ENCODE results near the gene GMPPB. TPM values are rescaled to one million over a fixed set of nuclear protein-coding genes. Genes with fewer than 3 reads are reported as not detected.
A peak's percentile ranks its signal among the peaks of the same experiment; 100 is the strongest.

The GMPPB gene
- total and polyA plus RNA-seq, 9 of the 15 experiments (the other 6 are each of a cell fraction or from before 2014, with no cell fraction given), result 0.53 to 17.4 (median 8.1) TPM

DNA sequence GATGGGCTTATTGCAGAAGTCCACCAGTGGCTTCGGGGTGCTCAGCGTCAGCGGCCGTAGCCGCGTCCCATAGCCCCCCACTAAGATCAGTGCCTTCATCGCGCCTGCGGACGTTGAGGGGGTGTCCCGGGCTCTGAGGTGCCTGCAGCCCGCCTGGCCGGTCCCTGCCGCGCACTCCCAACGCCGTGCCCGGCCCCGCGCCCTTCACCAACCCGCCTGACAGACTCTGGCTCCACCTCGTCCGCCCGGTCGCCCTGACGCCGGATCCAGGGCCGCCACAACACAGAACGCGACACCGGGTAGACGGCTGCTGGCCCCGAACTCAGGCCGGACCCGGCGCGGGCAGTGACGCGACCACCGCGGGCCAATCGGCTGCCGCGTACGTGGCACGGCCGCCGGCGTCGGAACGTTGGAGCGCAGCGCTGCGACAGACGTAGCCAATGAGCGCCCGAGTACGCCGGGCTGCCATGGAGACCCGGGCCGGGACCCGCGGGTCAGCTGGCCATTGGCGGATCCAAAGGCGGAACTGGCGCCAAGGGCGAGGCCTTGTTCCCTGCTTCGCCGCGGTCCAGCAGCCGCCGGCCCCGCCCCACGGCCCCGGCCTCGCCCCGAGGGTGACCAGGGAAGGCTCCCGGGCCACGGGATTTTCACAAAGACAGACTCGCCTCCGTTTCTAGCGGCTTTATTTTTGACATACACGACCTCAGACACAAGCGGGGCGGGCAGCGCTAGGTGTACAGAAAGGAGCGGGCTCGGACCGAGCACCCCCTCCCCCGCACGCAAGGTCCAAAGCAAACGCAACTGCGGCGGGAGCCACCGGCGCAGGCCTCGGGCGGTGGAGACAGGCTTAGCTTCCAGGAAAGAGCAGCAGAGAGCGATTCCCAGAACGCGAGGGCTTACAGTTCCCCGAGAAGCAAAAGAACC, at the start of gene GMPPB (continued):
- TF ChIP-seq CLOCK (CRISPR knock-in tag; IDR thresholded peaks at IDR 0.05; ENCODE audit: borderline replicate concordance) (no peak), HDAC6 (IDR thresholded peaks at IDR 0.05; ENCODE audit: low read depth, low read length) (no peak), KAT8 (IDR thresholded peaks at IDR 0.05; ENCODE audit: low read depth) (no peak), MTA3 (IDR thresholded peaks at IDR 0.05; ENCODE audit: borderline replicate concordance) (peak; percentile 34; the same call in 1 of the 2 replicates), ZNF121 (CRISPR knock-in tag; conservative IDR thresholded peaks at IDR 0.05) (no peak), SUPT5H (IDR thresholded peaks at IDR 0.05) (peak; percentile 73), ZNF586 (CRISPR knock-in tag; conservative IDR thresholded peaks at IDR 0.05) (no peak), ATF1 (CRISPR knock-in tag; IDR thresholded peaks at IDR 0.05) (peak; percentile 83), ATF1 (tag; IDR thresholded peaks at IDR 0.05) (peak; percentile 98), CAMTA2 (CRISPR knock-in tag; conservative IDR thresholded peaks at IDR 0.05) (no peak), EZH2 (IDR thresholded peaks at IDR 0.05; ENCODE audit: borderline replicate concordance, low read depth, low read length) (no peak), BRD9 (IDR thresholded peaks at IDR 0.05; ENCODE audit: low read depth, partially characterized antibody) (no peak), SREBF1 (IDR thresholded peaks at IDR 0.05; ENCODE audit: borderline replicate concordance, low read depth, low read length) (no peak), EP400 (IDR thresholded peaks at IDR 0.05) (peak; percentile 93), ZNF699 (CRISPR knock-in tag; IDR thresholded peaks at IDR 0.05; ENCODE audit: insufficient replicate concordance) (no peak), MAFG (tag; conservative IDR thresholded peaks at IDR 0.05) (no peak), ZFP1 (CRISPR knock-in tag; IDR thresholded peaks at IDR 0.05) (no peak), MCM5 (IDR thresholded peaks at IDR 0.05; ENCODE audit: low read depth) (no peak), POLR2A (conservative IDR thresholded peaks at IDR 0.05) (peak; percentile 73), CEBPB (tag; IDR thresholded peaks at IDR 0.05) (no peak)
- TF ChIP-seq, protein P1, sequence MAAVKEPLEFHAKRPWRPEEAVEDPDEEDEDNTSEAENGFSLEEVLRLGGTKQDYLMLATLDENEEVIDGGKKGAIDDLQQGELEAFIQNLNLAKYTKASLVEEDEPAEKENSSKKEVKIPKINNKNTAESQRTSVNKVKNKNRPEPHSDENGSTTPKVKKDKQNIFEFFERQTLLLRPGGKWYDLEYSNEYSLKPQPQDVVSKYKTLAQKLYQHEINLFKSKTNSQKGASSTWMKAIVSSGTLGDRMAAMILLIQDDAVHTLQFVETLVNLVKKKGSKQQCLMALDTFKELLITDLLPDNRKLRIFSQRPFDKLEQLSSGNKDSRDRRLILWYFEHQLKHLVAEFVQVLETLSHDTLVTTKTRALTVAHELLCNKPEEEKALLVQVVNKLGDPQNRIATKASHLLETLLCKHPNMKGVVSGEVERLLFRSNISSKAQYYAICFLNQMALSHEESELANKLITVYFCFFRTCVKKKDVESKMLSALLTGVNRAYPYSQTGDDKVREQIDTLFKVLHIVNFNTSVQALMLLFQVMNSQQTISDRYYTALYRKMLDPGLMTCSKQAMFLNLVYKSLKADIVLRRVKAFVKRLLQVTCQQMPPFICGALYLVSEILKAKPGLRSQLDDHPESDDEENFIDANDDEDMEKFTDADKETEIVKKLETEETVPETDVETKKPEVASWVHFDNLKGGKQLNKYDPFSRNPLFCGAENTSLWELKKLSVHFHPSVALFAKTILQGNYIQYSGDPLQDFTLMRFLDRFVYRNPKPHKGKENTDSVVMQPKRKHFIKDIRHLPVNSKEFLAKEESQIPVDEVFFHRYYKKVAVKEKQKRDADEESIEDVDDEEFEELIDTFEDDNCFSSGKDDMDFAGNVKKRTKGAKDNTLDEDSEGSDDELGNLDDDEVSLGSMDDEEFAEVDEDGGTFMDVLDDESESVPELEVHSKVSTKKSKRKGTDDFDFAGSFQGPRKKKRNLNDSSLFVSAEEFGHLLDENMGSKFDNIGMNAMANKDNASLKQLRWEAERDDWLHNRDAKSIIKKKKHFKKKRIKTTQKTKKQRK (IDR thresholded peaks at IDR 0.05; ENCODE audit: borderline replicate concordance, low read depth, low read length), result no peak
- TF ChIP-seq, protein P2, sequence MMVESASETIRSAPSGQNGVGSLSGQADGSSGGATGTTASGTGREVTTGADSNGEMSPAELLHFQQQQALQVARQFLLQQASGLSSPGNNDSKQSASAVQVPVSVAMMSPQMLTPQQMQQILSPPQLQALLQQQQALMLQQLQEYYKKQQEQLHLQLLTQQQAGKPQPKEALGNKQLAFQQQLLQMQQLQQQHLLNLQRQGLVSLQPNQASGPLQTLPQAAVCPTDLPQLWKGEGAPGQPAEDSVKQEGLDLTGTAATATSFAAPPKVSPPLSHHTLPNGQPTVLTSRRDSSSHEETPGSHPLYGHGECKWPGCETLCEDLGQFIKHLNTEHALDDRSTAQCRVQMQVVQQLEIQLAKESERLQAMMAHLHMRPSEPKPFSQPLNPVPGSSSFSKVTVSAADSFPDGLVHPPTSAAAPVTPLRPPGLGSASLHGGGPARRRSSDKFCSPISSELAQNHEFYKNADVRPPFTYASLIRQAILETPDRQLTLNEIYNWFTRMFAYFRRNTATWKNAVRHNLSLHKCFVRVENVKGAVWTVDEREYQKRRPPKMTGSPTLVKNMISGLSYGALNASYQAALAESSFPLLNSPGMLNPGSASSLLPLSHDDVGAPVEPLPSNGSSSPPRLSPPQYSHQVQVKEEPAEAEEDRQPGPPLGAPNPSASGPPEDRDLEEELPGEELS (CRISPR knock-in tag; IDR thresholded peaks at IDR 0.05; ENCODE audit: borderline replicate concordance), result no peak; the same call in 1 of the 2 replicates

Measured in K562 (cell line).